H1 (cell line): ENCODE results near the gene AIRE. TPM values are rescaled to one million over a fixed set of nuclear protein-coding genes. Genes with fewer than 3 reads are reported as not detected.

Experiments
- EP300 ChIP-seq, 2 experiments: IDR thresholded peaks; 1 replicate in 1 of 2; 2 replicates in 1 of 2; pipeline ENCODE4 v1.6.1; 2011 to 2012; ENCODE audit warnings: low read depth in 2 of 2, low read length in 2 of 2, mild to moderate bottlenecking in 2 of 2, borderline replicate concordance in 1 of 2, inconsistent platforms in 1 of 2, moderate library complexity in 1 of 2
- SAP30 ChIP-seq: fragments of 300-600 bp; sonication (generic); IDR thresholded peaks from 2 replicates; pipeline ENCODE4 v1.7.1; 2012; ENCODE audit warnings: low read length, moderate library complexity, mild to moderate bottlenecking, inconsistent platforms; ENCODE audit not compliant: insufficient read depth, insufficient replicate concordance
- polyA plus RNA-seq, 7 experiments: library from polyadenylated mRNA; depleted of rRNA in 3 of 7; stranded (reverse) in 5 of 7; unstranded in 2 of 7; fragments of >200 nt in 5 of 7; fragments of 200-250 nt in 2 of 7; gene quantifications; 1 replicate in 5 of 7; 2 replicates in 1 of 7; 4 replicates in 1 of 7; pipeline versions ENCODE4 v1.2.1 to v1.2.3, GENCODE V29; 2011 to 2013; ENCODE audit warnings: missing spikeins in 2 of 7, mixed read lengths in 2 of 7
- total RNA-seq: library from RNA; stranded (reverse); fragmentation: NEBNext Ultra II Directional; extraction: Animal tissue kit (Norgen Biotek cat#: 25700); gene quantifications from 2 replicates; pipeline ENCODE4 v1.2.1, GENCODE V29; 2021

AIRE gene
- total and polyA plus RNA-seq, 2 of the 8 experiments (the other 6 are each of a cell fraction or from before 2014, with no cell fraction given) = 0.09 TPM; not detected in 1

DNA sequence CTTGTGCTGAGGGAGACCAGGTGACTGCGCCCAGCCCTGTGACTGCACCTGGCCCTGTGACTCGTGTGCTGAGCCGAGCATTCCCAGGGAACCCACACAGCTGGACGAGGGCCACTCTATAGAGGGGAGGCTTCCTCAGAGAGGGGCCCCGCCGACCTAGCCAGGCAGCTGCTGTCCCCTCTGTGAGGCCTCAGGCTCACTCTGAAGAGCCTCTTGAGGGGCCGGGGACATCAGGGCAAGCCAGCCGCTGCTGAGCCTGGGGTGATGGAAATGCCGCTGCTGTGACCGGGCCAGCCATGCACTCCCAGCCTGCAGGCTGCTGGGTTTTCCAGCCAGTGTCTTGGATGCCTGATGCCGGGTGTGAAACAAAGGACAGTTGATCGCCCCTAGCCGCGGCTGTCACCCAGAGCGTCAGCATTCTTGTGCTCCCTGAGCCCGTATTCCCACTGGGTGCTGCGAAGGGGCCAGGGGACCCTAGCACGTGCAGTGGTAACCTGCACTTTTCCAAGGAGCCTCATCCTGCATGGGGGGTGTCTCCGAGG lies 31.6 kb downstream of the AIRE start (continued):
- no peak for TF ChIP-seq SAP30
- no peak for TF ChIP-seq EP300 (IDR thresholded peaks at IDR 0.05; ENCODE audit: borderline replicate concordance in 1 of 2, low read depth in 2 of 2, low read length in 2 of 2)
